A549 (cell line): ENCODE measurements around the gene COX10. TPM values are rescaled to one million over a fixed set of nuclear protein-coding genes. Genes with fewer than 3 reads are reported as not detected.

ENCODE experiments used
- ATAC-seq, 2 experiments: fragments of 200-7000 bp in 1 of 2; fragments of >200 bp in 1 of 2; cut with Nextera tagmentation in 1 of 2; cut with Tn5 transposase in 1 of 2; 3 replicates each; pipeline versions ENCODE4 v1.8.0 to v1.9.1; 2018 to 2020; ENCODE audit warnings: mild to moderate bottlenecking in 1 of 2, moderate library complexity in 1 of 2
- CTCF ChIA-PET: fragments of 300-600 bp; sonication (Branson Sonifier 250); formaldehyde crosslinking; extraction: SDS; loops from one replicate; lab custom pipeline; 2021; ENCODE audit warnings: antibody characterized with exemption, inconsistent platforms; lab: Yijun Ruan, JAX
- POLR2A ChIA-PET: fragments of 350-600 bp; formaldehyde crosslinking; extraction: SDS; loops from one replicate; lab custom pipeline; 2021; ENCODE audit warnings: antibody characterized with exemption, inconsistent platforms; lab: Yijun Ruan, JAX
- DNase-seq, 2 experiments: peaks; one replicate each; pipeline versions ENCODE4 v3.0.0 to v3.0.0-alpha.2; 2011 to 2016; ENCODE audit warnings: low read depth in 1 of 2, low spot score in 1 of 2
- FAIRE-seq: peaks from 2 replicates; lab custom pipeline; 2011; peaks lifted over from hg19 to GRCh38; lab: Jason Lieb, UNC
- H3K27ac ChIP-seq, 2 experiments: fragments of >200 bp; sonication (Bioruptor Twin); formaldehyde crosslinking; 3 replicates each; pipeline ENCODE4 v1.5.1; 2016 to 2017
- H3K4me1 ChIP-seq: fragments of >200 bp; sonication (Bioruptor Twin); formaldehyde crosslinking; 3 replicates; pipeline ENCODE4 v1.6.1; 2016
- H3K4me2 ChIP-seq: fragments of >200 bp; sonication (Bioruptor Twin); formaldehyde crosslinking; 3 replicates; pipeline ENCODE4 v1.6.1; 2016
- H3K4me3 ChIP-seq: fragments of >200 bp; sonication (Bioruptor Twin); formaldehyde crosslinking; 3 replicates; pipeline ENCODE4 v1.5.1; 2016
- H3K9me3 ChIP-seq: fragments of >200 bp; sonication (Bioruptor Twin); formaldehyde crosslinking; 3 replicates; pipeline ENCODE4 v1.6.1; 2016
- BHLHE40 ChIP-seq: IDR thresholded peaks from 2 replicates; pipeline ENCODE4 v1.6.1; 2012; ENCODE audit warnings: low read depth, low read length, inconsistent platforms
- CBX8 ChIP-seq: fragments of 200-600 bp; sonication (generic); IDR thresholded peaks from 2 replicates; pipeline ENCODE4 v1.6.1; 2016
- EHMT2 ChIP-seq: fragments of 200-600 bp; sonication (generic); IDR thresholded peaks from 2 replicates; pipeline ENCODE4 v1.6.1; 2016; ENCODE audit warnings: antibody characterized with exemption, low read depth, mild to moderate bottlenecking, moderate library complexity
- FOSL2 ChIP-seq, 2 experiments: fragments of 450-650 bp in 1 of 2; fragments of >200 bp in 1 of 2; sonication (Bioruptor Twin) in 1 of 2; formaldehyde crosslinking; IDR thresholded peaks; 2 replicates each; pipeline versions ENCODE4 v1.5.0 to v1.6.1; 2016 to 2020; ENCODE audit warnings: mild to moderate bottlenecking in 1 of 2, moderate library complexity in 1 of 2
- HEYL ChIP-seq: fragments of 250-450 bp; sonication (Bioruptor Pico); IDR thresholded peaks from 2 replicates; pipeline ENCODE4 v1.8.0; 2021; ENCODE audit warnings: mild to moderate bottlenecking, moderate library complexity
- JUNB ChIP-seq: fragments of >200 bp; sonication (Bioruptor Twin); formaldehyde crosslinking; IDR thresholded peaks from 2 replicates; pipeline ENCODE4 v1.6.1; 2016
- KDM1A ChIP-seq: fragments of 200-600 bp; sonication (generic); IDR thresholded peaks from 2 replicates; pipeline ENCODE4 v1.6.1; 2016; ENCODE audit warnings: low read depth, mild to moderate bottlenecking
- MYC ChIP-seq: IDR thresholded peaks from 2 replicates; pipeline ENCODE4 v1.6.1; 2012; ENCODE audit warnings: mild to moderate bottlenecking, inconsistent platforms, low read length, improper control_type of control experiment, borderline replicate concordance
- NFE2L2 ChIP-seq: fragments of 150-350 bp; conservative IDR thresholded peaks from 2 replicates; pipeline ENCODE4 v1.6.1; 2014; ENCODE audit warnings: low read length
- POLR2AphosphoS2 ChIP-seq: conservative IDR thresholded peaks from 2 replicates; pipeline ENCODE4 v1.6.1; 2012; ENCODE audit warnings: low read length, improper control_type of control experiment, inconsistent platforms
- RARB ChIP-seq: fragments of 250-450 bp; sonication (Bioruptor Pico); IDR thresholded peaks from 2 replicates; pipeline ENCODE4 v1.8.0; 2021; ENCODE audit warnings: mild to moderate bottlenecking, moderate library complexity
- SMC3 ChIP-seq: fragments of >200 bp; sonication (Bioruptor Twin); formaldehyde crosslinking; IDR thresholded peaks from 3 replicates; pipeline ENCODE4 v1.6.1; 2018; ENCODE audit warnings: inconsistent platforms
- SREBF2 ChIP-seq: fragments of 450-650 bp; IDR thresholded peaks from 2 replicates; pipeline ENCODE4 v1.6.1; 2014; ENCODE audit warnings: mild to moderate bottlenecking, moderate library complexity
- ZC3H11A ChIP-seq: fragments of 450-650 bp; IDR thresholded peaks from 2 replicates; pipeline ENCODE4 v1.6.1; 2014; ENCODE audit warnings: antibody characterized with exemption, mild to moderate bottlenecking
- ZFP36 ChIP-seq: fragments of 450-650 bp; IDR thresholded peaks from 2 replicates; pipeline ENCODE4 v1.6.1; 2014; ENCODE audit warnings: borderline replicate concordance; ENCODE audit not compliant: partially characterized antibody
- WGBS: methylation state at CpG from one replicate; pipeline ENCODE4 v1.1.6; 2017; ENCODE audit errors: missing lambda C conversion rate; 5-methylcytosine and 5-hydroxymethylcytosine counted together
- polyA plus RNA-seq, 4 experiments: library from polyadenylated mRNA; depleted of rRNA in 3 of 4; stranded (reverse); fragments of >200 nt; fragmentation: RNase III in 1 of 4; extraction: RNeasy Plus Mini Kit Qiagen cat#74134 plus additional on column Dnase treatment in 1 of 4; gene quantifications; 2 replicates in 3 of 4; 3 replicates in 1 of 4; pipeline ENCODE4 v1.2.3, GENCODE V29; 2011 to 2017
- TF ChIP-seq, protein P1 (sequence below): fragments of 250-450 bp; sonication (Bioruptor Pico); IDR thresholded peaks from 2 replicates; pipeline ENCODE4 v1.5.0; 2021; ENCODE audit warnings: mild to moderate bottlenecking, moderate library complexity, borderline replicate concordance
- TF ChIP-seq, protein P2 (sequence below): IDR thresholded peaks from 2 replicates; pipeline ENCODE4 v1.6.1; 2012
- TF ChIP-seq, protein P3 (sequence below): fragments of 200-600 bp; sonication (generic); IDR thresholded peaks from 2 replicates; pipeline ENCODE4 v1.6.1; 2016; ENCODE audit warnings: antibody characterized with exemption, mild to moderate bottlenecking, moderate library complexity
- TF ChIP-seq, protein P4 (sequence below): fragments of >200 bp; sonication (Bioruptor Twin); formaldehyde crosslinking; IDR thresholded peaks from 2 replicates; pipeline ENCODE4 v1.6.1; 2016
- TF ChIP-seq, protein P5 (sequence below): fragments of 150-350 bp; IDR thresholded peaks from 2 replicates; pipeline ENCODE4 v1.6.1; 2014; ENCODE audit warnings: low read depth, mild to moderate bottlenecking, low read length
- TF ChIP-seq, protein P6 (sequence below): fragments of >200 bp; sonication (Bioruptor Twin); formaldehyde crosslinking; IDR thresholded peaks from 3 replicates; pipeline ENCODE4 v1.5.1; 2016
- TF ChIP-seq, protein P7 (sequence below): fragments of 250-450 bp; sonication (Bioruptor Pico); IDR thresholded peaks from 2 replicates; pipeline ENCODE4 v1.5.0; 2020; ENCODE audit warnings: low read depth, mild to moderate bottlenecking, moderate library complexity
- TF ChIP-seq, protein P8 (sequence below): fragments of >200 bp; sonication (Bioruptor Twin); formaldehyde crosslinking; IDR thresholded peaks from 3 replicates; pipeline ENCODE4 v1.6.1; 2016

The COX10 gene
- polyA plus RNA-seq, 2 of the 4 experiments (the other 2 are of a cell fraction): 15.1 to 25.8 TPM

DNA sequence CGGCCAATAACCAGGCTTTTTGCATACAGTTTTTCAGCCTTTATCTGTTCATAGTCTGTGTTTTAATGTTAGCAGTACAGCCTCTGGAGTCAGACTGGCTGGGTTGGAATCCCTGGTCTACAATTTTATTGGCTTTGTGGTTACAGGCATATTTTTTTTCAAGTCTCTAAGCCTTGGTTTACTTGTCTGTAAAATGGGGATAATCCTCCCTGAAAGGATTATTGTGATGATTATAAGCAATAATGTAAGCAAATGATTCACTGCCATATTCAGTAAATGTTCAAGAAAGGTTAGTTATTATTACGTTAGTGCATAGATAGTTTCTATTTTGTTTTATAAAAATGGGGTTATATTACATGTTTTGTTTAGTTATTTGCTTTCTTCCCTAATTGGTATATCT is 15.7 kb downstream of the COX10 start:
- Histone ChIP-seq H3K9me3 (no peaks in the 10 kb centered on the region), H3K27ac (no peak overlapping the region), H3K4me1 (no peaks in the 10 kb centered on the region), H3K4me2 (no peak overlapping the region), H3K4me3 (no peak overlapping the region)
- ATAC-seq (no peak), FAIRE-seq (peak; percentile 76), DNase-seq (no peak)
- TF ChIP-seq SREBF2: no peak
- TF ChIP-seq HEYL: no peak
- no peak for TF ChIP-seq POLR2AphosphoS2
- TF ChIP-seq, protein P1, sequence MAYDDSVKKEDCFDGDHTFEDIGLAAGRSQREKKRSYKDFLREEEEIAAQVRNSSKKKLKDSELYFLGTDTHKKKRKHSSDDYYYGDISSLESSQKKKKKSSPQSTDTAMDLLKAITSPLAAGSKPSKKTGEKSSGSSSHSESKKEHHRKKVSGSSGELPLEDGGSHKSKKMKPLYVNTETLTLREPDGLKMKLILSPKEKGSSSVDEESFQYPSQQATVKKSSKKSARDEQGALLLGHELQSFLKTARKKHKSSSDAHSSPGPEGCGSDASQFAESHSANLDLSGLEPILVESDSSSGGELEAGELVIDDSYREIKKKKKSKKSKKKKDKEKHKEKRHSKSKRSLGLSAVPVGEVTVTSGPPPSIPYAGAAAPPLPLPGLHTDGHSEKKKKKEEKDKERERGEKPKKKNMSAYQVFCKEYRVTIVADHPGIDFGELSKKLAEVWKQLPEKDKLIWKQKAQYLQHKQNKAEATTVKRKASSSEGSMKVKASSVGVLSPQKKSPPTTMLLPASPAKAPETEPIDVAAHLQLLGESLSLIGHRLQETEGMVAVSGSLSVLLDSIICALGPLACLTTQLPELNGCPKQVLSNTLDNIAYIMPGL (CRISPR knock-in tag): no peak
- TF ChIP-seq, protein P2, sequence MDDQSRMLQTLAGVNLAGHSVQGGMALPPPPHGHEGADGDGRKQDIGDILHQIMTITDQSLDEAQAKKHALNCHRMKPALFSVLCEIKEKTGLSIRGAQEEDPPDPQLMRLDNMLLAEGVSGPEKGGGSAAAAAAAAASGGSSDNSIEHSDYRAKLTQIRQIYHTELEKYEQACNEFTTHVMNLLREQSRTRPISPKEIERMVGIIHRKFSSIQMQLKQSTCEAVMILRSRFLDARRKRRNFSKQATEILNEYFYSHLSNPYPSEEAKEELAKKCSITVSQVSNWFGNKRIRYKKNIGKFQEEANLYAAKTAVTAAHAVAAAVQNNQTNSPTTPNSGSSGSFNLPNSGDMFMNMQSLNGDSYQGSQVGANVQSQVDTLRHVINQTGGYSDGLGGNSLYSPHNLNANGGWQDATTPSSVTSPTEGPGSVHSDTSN: no peak
- TF ChIP-seq, protein P3, sequence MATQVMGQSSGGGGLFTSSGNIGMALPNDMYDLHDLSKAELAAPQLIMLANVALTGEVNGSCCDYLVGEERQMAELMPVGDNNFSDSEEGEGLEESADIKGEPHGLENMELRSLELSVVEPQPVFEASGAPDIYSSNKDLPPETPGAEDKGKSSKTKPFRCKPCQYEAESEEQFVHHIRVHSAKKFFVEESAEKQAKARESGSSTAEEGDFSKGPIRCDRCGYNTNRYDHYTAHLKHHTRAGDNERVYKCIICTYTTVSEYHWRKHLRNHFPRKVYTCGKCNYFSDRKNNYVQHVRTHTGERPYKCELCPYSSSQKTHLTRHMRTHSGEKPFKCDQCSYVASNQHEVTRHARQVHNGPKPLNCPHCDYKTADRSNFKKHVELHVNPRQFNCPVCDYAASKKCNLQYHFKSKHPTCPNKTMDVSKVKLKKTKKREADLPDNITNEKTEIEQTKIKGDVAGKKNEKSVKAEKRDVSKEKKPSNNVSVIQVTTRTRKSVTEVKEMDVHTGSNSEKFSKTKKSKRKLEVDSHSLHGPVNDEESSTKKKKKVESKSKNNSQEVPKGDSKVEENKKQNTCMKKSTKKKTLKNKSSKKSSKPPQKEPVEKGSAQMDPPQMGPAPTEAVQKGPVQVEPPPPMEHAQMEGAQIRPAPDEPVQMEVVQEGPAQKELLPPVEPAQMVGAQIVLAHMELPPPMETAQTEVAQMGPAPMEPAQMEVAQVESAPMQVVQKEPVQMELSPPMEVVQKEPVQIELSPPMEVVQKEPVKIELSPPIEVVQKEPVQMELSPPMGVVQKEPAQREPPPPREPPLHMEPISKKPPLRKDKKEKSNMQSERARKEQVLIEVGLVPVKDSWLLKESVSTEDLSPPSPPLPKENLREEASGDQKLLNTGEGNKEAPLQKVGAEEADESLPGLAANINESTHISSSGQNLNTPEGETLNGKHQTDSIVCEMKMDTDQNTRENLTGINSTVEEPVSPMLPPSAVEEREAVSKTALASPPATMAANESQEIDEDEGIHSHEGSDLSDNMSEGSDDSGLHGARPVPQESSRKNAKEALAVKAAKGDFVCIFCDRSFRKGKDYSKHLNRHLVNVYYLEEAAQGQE: no peak
- no peak for TF ChIP-seq CBX8
- no peak for TF ChIP-seq BHLHE40
- TF ChIP-seq, protein P4, sequence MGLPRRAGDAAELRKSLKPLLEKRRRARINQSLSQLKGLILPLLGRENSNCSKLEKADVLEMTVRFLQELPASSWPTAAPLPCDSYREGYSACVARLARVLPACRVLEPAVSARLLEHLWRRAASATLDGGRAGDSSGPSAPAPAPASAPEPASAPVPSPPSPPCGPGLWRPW: no peak
- TF ChIP-seq ZC3H11A: no peak
- no peak for TF ChIP-seq RARB (CRISPR knock-in tag)
- TF ChIP-seq, protein P5, sequence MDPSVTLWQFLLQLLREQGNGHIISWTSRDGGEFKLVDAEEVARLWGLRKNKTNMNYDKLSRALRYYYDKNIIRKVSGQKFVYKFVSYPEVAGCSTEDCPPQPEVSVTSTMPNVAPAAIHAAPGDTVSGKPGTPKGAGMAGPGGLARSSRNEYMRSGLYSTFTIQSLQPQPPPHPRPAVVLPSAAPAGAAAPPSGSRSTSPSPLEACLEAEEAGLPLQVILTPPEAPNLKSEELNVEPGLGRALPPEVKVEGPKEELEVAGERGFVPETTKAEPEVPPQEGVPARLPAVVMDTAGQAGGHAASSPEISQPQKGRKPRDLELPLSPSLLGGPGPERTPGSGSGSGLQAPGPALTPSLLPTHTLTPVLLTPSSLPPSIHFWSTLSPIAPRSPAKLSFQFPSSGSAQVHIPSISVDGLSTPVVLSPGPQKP: no peak
- TF ChIP-seq KDM1A: no peak
- TF ChIP-seq JUNB: no peak
- ChIA-PET POLR2A (no interaction called here), CTCF (no interaction called here)
- WGBS: 92% methylated on average over 2 of the region's 2 CpGs

DNA sequence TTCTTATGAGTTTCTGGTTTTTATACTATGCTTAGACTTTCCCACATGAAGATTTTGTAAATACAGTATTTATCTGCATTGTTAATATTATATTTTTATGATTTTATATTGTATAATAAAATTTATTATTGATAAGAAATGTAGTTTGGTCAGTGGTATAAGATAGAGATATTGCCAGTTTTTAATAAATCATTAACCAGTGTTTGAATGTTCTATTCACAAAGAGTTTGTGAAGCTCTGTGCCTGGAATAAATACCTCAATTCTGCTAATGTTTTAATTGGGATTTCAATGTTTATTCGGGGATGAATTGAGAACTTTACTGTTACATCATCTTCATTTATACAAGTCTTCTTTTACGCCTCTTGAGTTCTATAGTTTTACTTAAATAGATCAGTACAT is 16.9 kb downstream of the COX10 start:
- no peak for ATAC-seq
- 76% methylated on average over 2 of the region's 2 CpGs for WGBS
- no peak overlapping the region for H3K4me2 ChIP-seq
- no peak overlapping the region for H3K27ac ChIP-seq
- POLR2A ChIA-PET: no interaction called here
- TF ChIP-seq FOSL2 (IDR thresholded peaks at IDR 0.05): no peak
- no peak for TF ChIP-seq FOSL2 (CRISPR knock-in tag; IDR thresholded peaks at IDR 0.05)
- TF ChIP-seq EHMT2: no peak
- TF ChIP-seq NFE2L2: no peak
- no peak for TF ChIP-seq HEYL
- TF ChIP-seq ZFP36: no peak
- TF ChIP-seq, protein P6, sequence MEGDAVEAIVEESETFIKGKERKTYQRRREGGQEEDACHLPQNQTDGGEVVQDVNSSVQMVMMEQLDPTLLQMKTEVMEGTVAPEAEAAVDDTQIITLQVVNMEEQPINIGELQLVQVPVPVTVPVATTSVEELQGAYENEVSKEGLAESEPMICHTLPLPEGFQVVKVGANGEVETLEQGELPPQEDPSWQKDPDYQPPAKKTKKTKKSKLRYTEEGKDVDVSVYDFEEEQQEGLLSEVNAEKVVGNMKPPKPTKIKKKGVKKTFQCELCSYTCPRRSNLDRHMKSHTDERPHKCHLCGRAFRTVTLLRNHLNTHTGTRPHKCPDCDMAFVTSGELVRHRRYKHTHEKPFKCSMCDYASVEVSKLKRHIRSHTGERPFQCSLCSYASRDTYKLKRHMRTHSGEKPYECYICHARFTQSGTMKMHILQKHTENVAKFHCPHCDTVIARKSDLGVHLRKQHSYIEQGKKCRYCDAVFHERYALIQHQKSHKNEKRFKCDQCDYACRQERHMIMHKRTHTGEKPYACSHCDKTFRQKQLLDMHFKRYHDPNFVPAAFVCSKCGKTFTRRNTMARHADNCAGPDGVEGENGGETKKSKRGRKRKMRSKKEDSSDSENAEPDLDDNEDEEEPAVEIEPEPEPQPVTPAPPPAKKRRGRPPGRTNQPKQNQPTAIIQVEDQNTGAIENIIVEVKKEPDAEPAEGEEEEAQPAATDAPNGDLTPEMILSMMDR: no peak
- no peak for TF ChIP-seq SMC3
- TF ChIP-seq, protein P7, sequence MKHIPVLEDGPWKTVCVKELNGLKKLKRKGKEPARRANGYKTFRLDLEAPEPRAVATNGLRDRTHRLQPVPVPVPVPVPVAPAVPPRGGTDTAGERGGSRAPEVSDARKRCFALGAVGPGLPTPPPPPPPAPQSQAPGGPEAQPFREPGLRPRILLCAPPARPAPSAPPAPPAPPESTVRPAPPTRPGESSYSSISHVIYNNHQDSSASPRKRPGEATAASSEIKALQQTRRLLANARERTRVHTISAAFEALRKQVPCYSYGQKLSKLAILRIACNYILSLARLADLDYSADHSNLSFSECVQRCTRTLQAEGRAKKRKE (CRISPR knock-in tag): no peak
- TF ChIP-seq, protein P8, sequence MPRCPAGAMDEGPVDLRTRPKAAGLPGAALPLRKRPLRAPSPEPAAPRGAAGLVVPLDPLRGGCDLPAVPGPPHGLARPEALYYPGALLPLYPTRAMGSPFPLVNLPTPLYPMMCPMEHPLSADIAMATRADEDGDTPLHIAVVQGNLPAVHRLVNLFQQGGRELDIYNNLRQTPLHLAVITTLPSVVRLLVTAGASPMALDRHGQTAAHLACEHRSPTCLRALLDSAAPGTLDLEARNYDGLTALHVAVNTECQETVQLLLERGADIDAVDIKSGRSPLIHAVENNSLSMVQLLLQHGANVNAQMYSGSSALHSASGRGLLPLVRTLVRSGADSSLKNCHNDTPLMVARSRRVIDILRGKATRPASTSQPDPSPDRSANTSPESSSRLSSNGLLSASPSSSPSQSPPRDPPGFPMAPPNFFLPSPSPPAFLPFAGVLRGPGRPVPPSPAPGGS: no peak
- TF ChIP-seq MYC: no peak
- TF ChIP-seq KDM1A: no peak
- H3K9me3 ChIP-seq: no peaks in the 10 kb centered on the region
- DNase-seq: no peak
- CTCF ChIA-PET: interaction anchor here (1.1 kb wide), 1 partner anchor 140 kb away, joined by 3 read pairs; no protein-coding TSS in a partner anchor
- no peak overlapping the region for H3K4me3 ChIP-seq
- H3K4me1 ChIP-seq: no peaks in the 10 kb centered on the region
- FAIRE-seq: no peak
